ENCODE measurements around the gene MYCBPAP.

The MYCBPAP gene

GRCh38 chr17:50551884-50552283 is 43.6 kb downstream of the MYCBPAP start:
- no peak for DNase-seq (ENCODE audit: low read depth in 2 of 2)

- DNase-seq (ENCODE audit: low read depth in 2 of 2): no peak
These were observed 46.0 kb downstream of the MYCBPAP start for GRCh38 chr17:50554201-50554600.

- DNase-seq (ENCODE audit: low read depth in 2 of 2): no peak
These were observed 48.6 kb downstream of the MYCBPAP start for GRCh38 chr17:50556803-50557202.

- DNase-seq (ENCODE audit: low read depth in 2 of 2): no peak
These were observed 49.4 kb downstream of the MYCBPAP start for GRCh38 chr17:50557630-50558029.

- DNase-seq (ENCODE audit: low read depth in 2 of 2): no peak
These were observed 49.9 kb downstream of the MYCBPAP start for GRCh38 chr17:50558091-50558490.

GRCh38 chr17:50558581-50558940 is 50.3 kb downstream of the MYCBPAP start:
- DNase-seq (ENCODE audit: low read depth in 2 of 2): no peak

- DNase-seq (ENCODE audit: low read depth in 2 of 2): no peak
These were observed 50.8 kb downstream of the MYCBPAP start for GRCh38 chr17:50558941-50559614.

GRCh38 chr17:50559674-50560184 is 51.5 kb downstream of the MYCBPAP start:
- DNase-seq (ENCODE audit: low read depth in 2 of 2): no peak

GRCh38 chr17:50560185-50560824 is 52.1 kb downstream of the MYCBPAP start, which contains the start of gene CACNA1G:
CACNA1G (plus strand) TSS chr17:50560715; CDS start chr17:50561460, 745 bp downstream.
- peak; percentile 72 to 75 for DNase-seq (ENCODE audit: low read depth in 2 of 2)

- DNase-seq (ENCODE audit: low read depth in 2 of 2): no peak
These were observed 52.9 kb downstream of the MYCBPAP start for GRCh38 chr17:50560931-50561745.

GRCh38 chr17:50561746-50562141 is 53.5 kb downstream of the MYCBPAP start:
- no peak for DNase-seq (ENCODE audit: low read depth in 2 of 2)

GRCh38 chr17:50562242-50563091 is 54.2 kb downstream of the MYCBPAP start:
- DNase-seq (ENCODE audit: low read depth in 2 of 2): no peak

- no peak for DNase-seq (ENCODE audit: low read depth in 2 of 2)
These were observed 54.9 kb downstream of the MYCBPAP start for GRCh38 chr17:50563092-50563511.

- DNase-seq (ENCODE audit: low read depth in 2 of 2): peak; percentile 65 to 67
These were observed 56.7 kb downstream of the MYCBPAP start for GRCh38 chr17:50564916-50565315.

GRCh38 chr17:50565402-50566350 is 57.4 kb downstream of the MYCBPAP start:
- no peak for DNase-seq (ENCODE audit: low read depth in 2 of 2)

GRCh38 chr17:50566886-50567285 is 58.6 kb downstream of the MYCBPAP start:
- no peak for DNase-seq (ENCODE audit: low read depth in 2 of 2)

- DNase-seq (ENCODE audit: low read depth in 2 of 2): no peak
These were observed 60.4 kb downstream of the MYCBPAP start for GRCh38 chr17:50568659-50569058.

- DNase-seq (ENCODE audit: low read depth in 2 of 2): no peak
These were observed 61.4 kb downstream of the MYCBPAP start for GRCh38 chr17:50569592-50569991.

- no peak for DNase-seq (ENCODE audit: low read depth in 2 of 2)
These were observed 61.8 kb downstream of the MYCBPAP start for GRCh38 chr17:50570032-50570431.

- no peak for DNase-seq (ENCODE audit: low read depth in 2 of 2)
These were observed 62.3 kb downstream of the MYCBPAP start for GRCh38 chr17:50570528-50570927.

Data from fibroblast of skin of left quadriceps (primary cell).